MCF 10A (cell line): Measurements from ENCODE around the gene NDUFAF3. TPM values are rescaled to one million over a fixed set of nuclear protein-coding genes. Genes with fewer than 3 reads are reported as not detected.

Experiments used
- BruUV-seq: library from RNA; stranded (reverse); fragments of 400-500 nt; replicated peaks from 2 replicates; lab custom pipeline; 2021; lab: Mats Ljungman, UMichigan
- CTCF ChIA-PET: fragments of 300-600 bp; sonication (Branson Sonifier 250); formaldehyde crosslinking; extraction: SDS; loops from one replicate; lab custom pipeline; 2021; ENCODE audit warnings: antibody characterized with exemption, inconsistent platforms; lab: Yijun Ruan, JAX
- POLR2A ChIA-PET: fragments of 300-600, 350-650 bp; sonication (Branson Sonifier 250); formaldehyde crosslinking; extraction: SDS; loops from one replicate; lab custom pipeline; 2020; ENCODE audit warnings: antibody characterized with exemption, inconsistent platforms; lab: Yijun Ruan, JAX
- DNase-seq: peaks from one replicate; pipeline ENCODE4 v3.0.0-alpha.2; 2018; ENCODE audit not compliant: unreplicated experiment
- H3K27ac Mint-ChIP-seq: one replicate; pipeline ENCODE4 v1.8.0; 2022; ENCODE audit warnings: mild to moderate bottlenecking, low read depth, mixed read lengths; ENCODE audit not compliant: unreplicated experiment
- H3K27me3 Mint-ChIP-seq: one replicate; pipeline ENCODE4 v1.8.0; 2022; ENCODE audit warnings: mixed read lengths; ENCODE audit not compliant: insufficient read depth, unreplicated experiment
- H3K36me3 Mint-ChIP-seq: one replicate; pipeline ENCODE4 v1.8.0; 2022; ENCODE audit warnings: mild to moderate bottlenecking, moderate library complexity, mixed read lengths; ENCODE audit not compliant: insufficient read depth, unreplicated experiment
- H3K4me1 Mint-ChIP-seq: one replicate; pipeline ENCODE4 v1.8.0; 2022; ENCODE audit warnings: mixed read lengths; ENCODE audit not compliant: insufficient read depth, unreplicated experiment
- H3K4me3 Mint-ChIP-seq: one replicate; pipeline ENCODE4 v1.8.0; 2022; ENCODE audit warnings: mild to moderate bottlenecking, moderate library complexity, mixed read lengths; ENCODE audit not compliant: unreplicated experiment
- H3K9me3 Mint-ChIP-seq: one replicate; pipeline ENCODE4 v1.8.0; 2022; ENCODE audit warnings: mixed read lengths; ENCODE audit not compliant: unreplicated experiment
- intact Hi-C: fragments of 100-400 bp; cut with micrococcal nuclease; formaldehyde crosslinking; loops from 2 replicates; pipeline ENCODE4 v1.14.1; 2022
- total RNA-seq: library from RNA; stranded (reverse); gene quantifications from 2 replicates; pipeline ENCODE4 v1.2.3, GENCODE V29; 2022
- TF ChIP-seq, protein P1 (sequence below): fragments of 200-600 bp; IDR thresholded peaks from one replicate; pipeline ENCODE4 v1.8.0; 2022; ENCODE audit warnings: antibody characterized with exemption, mild to moderate bottlenecking; ENCODE audit not compliant: unreplicated experiment

Gene NDUFAF3
- total RNA-seq, 1 experiment from 2014 or later: 77.8 TPM

DNA sequence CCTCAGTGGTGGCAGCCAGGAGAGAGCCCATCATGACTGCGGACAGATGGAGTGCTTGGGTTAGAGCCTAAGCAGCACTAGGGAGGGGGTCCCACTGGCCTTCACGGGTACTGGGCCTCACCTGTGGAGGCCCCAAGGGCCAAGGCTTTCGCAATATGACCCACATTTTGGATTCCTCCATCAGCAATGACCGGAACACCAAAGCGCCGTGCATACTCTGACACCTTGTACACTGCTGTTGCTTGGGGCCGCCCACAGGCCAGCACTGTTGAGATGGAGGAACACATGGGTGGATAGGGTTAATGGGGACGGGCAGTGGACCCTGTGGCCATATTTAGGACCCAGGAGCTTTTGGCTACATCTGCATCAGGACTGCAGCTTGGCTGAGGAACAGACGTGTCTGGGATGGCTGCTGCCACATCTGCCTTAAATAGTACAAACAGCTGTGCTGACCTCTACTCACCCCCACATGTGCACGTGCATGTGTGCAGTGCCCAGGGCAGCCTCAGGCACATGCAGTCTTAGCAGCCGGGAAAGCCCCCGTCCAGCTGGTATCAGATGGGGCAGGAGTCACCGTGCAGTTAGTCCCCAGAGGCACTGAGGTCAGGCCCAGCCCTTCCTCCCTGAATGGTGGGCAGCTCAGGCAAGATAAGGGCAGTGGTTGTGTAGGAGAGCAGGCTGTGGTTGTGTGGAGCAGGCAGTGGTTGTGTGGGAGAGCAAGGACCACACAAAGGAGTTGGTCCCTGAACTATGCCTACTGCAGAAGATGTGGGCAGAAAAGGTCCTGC is 3.3 kb downstream of the NDUFAF3 start:
- Mint-ChIP-seq H3K9me3 (no peaks in the 10 kb centered on the region), H3K4me1 (peaks cover 33% of the 10 kb centered on the region), H3K4me3 (no peak overlapping the region), H3K27me3 (no peaks in the 10 kb centered on the region), H3K27ac (no peak overlapping the region), H3K36me3 (peaks cover 91% of the 10 kb centered on the region)
- ChIA-PET CTCF (no interaction called here), POLR2A (interaction anchor here (0.5 to 9.9 kb wide), 4 partner anchors 18 to 68 kb away, joined by 3 to 128 read pairs (median 6); partner anchors contain the start of genes QRICH1 and WDR6)
- TF ChIP-seq, protein P1, sequence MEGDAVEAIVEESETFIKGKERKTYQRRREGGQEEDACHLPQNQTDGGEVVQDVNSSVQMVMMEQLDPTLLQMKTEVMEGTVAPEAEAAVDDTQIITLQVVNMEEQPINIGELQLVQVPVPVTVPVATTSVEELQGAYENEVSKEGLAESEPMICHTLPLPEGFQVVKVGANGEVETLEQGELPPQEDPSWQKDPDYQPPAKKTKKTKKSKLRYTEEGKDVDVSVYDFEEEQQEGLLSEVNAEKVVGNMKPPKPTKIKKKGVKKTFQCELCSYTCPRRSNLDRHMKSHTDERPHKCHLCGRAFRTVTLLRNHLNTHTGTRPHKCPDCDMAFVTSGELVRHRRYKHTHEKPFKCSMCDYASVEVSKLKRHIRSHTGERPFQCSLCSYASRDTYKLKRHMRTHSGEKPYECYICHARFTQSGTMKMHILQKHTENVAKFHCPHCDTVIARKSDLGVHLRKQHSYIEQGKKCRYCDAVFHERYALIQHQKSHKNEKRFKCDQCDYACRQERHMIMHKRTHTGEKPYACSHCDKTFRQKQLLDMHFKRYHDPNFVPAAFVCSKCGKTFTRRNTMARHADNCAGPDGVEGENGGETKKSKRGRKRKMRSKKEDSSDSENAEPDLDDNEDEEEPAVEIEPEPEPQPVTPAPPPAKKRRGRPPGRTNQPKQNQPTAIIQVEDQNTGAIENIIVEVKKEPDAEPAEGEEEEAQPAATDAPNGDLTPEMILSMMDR: no peak
- DNase-seq: no peak
- no TSS peak for BruUV-seq
- intact Hi-C loops: loop anchor here (5.0 to 10.0 kb wide), 2 partner anchors 67 to 130 kb away; partner anchors contain the start of gene QRICH1

DNA sequence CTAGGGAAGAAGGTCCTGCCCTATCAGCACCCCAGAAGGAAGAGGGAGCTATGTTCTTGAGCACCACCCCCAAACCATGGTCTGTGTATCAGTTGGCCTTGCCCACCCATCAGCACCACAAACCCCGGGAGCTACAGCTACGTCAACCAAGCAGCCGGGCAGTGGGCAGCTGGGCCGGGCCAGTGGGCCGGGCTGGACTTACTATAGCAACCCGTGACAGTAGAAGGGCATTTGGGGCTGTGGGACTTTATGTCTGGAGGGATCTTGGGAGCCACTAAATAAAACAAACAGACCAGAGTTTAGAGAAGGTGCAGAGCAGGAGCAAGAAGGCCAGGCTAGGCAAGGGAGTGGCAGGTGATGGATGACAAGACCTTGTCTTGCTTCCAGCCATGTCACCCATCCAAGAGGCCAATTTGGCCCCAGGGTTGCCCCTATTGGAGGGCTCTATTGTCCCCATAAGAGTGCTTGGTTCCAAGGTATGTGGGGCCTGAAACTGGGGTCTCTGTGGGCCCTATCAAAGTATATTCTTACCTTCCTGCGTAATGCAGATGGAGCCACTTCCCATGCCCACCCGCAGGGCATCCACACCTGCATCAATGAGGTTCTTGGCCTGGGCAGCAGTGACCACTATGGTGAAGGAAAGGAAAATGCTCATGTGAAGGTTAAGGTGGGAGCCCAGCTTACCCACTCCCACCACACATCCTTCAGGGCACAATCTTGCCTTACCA is 4.0 kb downstream of the NDUFAF3 start:
- Mint-ChIP-seq H3K9me3 (no peaks in the 10 kb centered on the region), H3K4me1 (peaks cover 33% of the 10 kb centered on the region), H3K36me3 (peaks cover 99% of the 10 kb centered on the region), H3K4me3 (no peak overlapping the region), H3K27me3 (no peaks in the 10 kb centered on the region), H3K27ac (no peak overlapping the region)
- no TSS peak for BruUV-seq
- ChIA-PET POLR2A (interaction anchor here (0.5 to 9.9 kb wide), 7 partner anchors 8 to 380 kb away, joined by 3 to 128 read pairs (median 4); partner anchors contain the start of genes DALRD3 and QRICH1), CTCF (interaction anchor here (0.5 to 1.0 kb wide), 3 partner anchors 38 to 580 kb away, joined by 3 to 4 read pairs (median 4); partner anchors contain the start of gene ATRIP)
- TF ChIP-seq, protein P1: no peak
- intact Hi-C loops: loop anchor here (5.0 to 10.0 kb wide), 2 partner anchors 66 to 129 kb away; partner anchors contain the start of gene QRICH1
- DNase-seq: no peak

DNA sequence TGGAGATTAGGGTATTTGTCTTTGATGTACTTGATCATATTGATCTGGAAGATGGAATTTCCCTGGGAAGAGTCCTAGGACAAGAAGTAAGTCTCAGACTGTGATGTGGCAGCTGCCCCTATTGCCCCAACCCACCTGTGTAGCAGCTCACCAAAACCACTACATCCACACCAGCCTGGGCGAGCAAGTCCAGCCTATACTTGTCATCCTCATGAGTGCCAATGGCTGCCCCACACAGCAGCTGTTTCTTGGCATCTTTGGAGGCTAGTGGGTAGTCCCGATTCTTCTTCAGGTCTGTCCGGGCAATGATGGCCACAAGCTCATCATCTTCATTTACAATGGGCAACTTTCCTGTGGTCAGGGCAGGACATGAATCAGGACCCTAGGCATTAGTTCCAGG is 4.6 kb downstream of the NDUFAF3 start:
- intact Hi-C loops: loop anchor here (5.0 to 10.0 kb wide), 2 partner anchors 66 to 128 kb away; partner anchors contain the start of gene QRICH1
- Mint-ChIP-seq H3K4me3 (peak overlapping the region; percentile 95), H3K9me3 (no peaks in the 10 kb centered on the region), H3K4me1 (peaks cover 33% of the 10 kb centered on the region), H3K27ac (no peak overlapping the region), H3K27me3 (no peaks in the 10 kb centered on the region), H3K36me3 (peaks cover 99% of the 10 kb centered on the region)
- TF ChIP-seq, protein P1: no peak
- no TSS peak for BruUV-seq
- ChIA-PET POLR2A (interaction anchor here (0.6 to 1.7 kb wide), 7 partner anchors 8 to 444 kb away, joined by 3 to 9 read pairs (median 4); partner anchors contain the start of genes DAG1, DALRD3 and QRICH1), CTCF (interaction anchor here (1.0 kb wide), 1 partner anchor 39 kb away, joined by 4 read pairs; no protein-coding TSS in a partner anchor)
- DNase-seq: no peak
